Jurkat, Clone E6-1 (cell line): ENCODE measurements around the gene CEP152.

Experiments used
- DNase-seq: peaks from one replicate; pipeline ENCODE4 v3.0.0-alpha.2; 2011; ENCODE audit warnings: low read depth, low spot score
- H3K4me3 ChIP-seq: 2 replicates; pipeline ENCODE4 v1.5.1; 2011; ENCODE audit warnings: mild to moderate bottlenecking, low read length, control low read depth, moderate library complexity

CEP152 gene

DNA sequence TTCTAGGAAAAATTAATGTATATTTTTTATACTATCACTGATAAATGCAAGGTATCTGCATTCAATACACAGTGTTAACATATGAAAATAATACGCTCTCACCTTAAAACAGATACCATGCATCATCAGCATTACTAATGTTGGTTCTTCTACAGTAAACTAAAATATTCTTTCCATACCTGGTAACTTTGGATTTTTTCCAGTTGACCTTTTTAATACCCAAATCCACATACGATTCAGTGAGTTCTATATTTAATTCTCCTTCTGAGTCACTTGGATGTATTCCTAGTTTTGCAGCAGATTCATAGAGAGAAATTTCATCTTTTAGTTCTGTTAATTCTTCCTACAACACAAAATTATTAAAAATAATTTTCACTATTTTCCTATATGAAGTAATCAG, 29.9 kb downstream of the CEP152 start:
- no peak overlapping the region for H3K4me3 ChIP-seq
- no peak for DNase-seq

DNA sequence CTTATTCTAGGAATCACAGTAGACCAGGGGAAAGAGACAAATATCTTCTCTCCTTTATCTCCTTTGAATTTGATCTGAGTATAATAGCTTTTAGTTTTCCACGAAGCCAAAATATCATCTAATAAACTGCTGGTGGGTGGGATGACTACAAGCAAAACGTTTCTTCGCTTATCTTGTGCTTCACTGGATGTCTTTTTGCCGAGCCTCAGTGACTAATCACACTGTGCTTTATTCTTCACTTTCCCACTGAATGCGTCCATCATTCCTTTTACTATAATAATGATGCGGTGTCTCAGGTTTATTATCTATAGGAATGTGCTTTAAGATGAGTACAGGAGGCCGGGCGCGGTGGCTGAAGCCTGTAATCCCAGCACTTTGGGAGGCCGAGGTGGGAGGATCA, 32.5 kb downstream of the CEP152 start:
- H3K4me3 ChIP-seq, result no peak overlapping the region
- DNase-seq, result no peak

DNA sequence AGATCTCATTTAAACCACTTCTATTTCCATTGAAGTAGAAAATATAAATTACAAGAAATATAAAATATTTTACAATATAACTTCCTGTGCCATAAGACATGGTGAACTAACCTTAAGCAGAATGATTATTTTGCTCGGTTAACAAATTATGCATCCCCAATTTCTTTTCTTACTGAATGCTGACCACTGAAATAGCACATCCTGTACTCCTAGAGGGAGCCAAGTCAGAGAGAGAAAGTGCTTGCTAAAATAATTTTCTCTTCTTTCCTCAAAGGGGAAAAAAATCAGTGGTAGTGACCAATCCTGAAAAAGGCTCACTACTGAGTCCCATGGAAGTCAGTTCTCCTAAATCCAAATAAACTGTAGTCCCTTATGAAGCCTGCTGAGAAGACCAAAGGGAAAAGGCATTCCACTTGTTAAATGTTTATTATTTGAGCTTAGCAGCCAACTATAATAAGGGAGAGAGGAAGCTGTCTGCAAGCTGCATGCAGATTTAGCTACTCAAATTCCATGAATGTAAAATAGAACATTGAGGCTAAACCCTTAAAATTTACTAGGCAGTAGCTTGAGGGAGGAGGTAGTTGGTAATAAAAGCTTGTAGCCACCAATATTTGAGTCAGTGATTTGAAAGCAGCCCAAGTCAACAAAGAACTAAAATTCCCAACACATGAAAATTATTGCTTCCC, 33.1 kb downstream of the CEP152 start:
- H3K4me3 ChIP-seq, result no peak overlapping the region
- DNase-seq, result no peak

DNA sequence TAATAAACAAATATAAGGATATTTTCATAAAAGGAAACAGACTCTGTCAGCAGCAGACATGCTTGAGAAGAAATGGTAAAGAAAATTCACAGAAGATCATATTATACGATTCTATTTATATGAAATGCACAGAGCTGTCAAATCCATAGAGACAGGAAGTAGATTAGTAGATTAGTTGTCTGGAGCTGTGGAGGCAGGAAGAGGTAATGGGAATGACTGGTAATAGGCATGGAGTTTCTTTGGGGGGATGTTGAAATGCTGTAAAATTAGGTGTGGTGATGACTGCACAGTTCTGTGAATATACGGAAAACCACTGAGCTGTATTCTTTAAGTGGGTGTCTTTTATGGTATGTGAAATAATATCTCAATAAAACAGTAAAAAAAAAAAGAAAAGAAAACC, 35.3 kb downstream of the CEP152 start:
- no peak overlapping the region for H3K4me3 ChIP-seq
- DNase-seq, result no peak

DNA sequence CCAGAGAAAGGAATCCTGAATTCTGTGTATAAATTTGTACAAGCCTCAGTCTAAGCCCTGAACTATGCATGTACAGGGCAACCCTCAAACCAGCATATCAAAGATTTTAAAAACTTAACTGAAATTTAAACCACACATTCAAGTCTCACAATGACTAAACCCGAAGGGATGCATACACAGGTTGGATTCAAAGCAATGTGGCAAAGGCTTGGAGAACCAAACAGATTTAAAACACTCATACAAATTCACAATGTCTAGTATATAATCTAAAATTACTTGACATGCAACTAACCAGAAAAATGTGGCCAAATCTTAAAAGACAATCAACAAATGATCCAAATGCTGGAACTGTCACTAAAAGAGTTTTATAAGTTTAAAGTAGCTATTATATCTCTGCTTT, 36.4 kb downstream of the CEP152 start:
- DNase-seq, result no peak
- no peak overlapping the region for H3K4me3 ChIP-seq

DNA sequence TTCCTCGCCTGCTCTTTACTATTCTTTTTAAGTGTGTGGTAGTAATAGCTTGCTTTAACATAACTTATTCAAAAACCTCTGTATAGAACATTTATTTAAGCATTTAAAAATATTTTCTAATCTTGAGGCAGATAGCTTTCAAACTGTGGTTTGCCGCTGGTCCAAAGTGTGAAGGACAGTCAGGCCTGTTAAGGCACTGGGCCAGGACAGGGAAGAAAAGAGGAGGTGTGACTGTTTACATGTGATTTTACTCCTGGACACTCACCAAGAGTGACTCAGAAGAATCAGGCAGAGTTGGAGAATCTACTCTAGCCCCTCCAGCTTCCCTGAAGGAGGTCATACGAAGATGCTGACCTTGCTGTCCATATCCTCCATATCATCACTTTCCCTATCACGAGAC, 44.7 kb downstream of the CEP152 start:
- no peak overlapping the region for H3K4me3 ChIP-seq
- DNase-seq, result no peak

DNA sequence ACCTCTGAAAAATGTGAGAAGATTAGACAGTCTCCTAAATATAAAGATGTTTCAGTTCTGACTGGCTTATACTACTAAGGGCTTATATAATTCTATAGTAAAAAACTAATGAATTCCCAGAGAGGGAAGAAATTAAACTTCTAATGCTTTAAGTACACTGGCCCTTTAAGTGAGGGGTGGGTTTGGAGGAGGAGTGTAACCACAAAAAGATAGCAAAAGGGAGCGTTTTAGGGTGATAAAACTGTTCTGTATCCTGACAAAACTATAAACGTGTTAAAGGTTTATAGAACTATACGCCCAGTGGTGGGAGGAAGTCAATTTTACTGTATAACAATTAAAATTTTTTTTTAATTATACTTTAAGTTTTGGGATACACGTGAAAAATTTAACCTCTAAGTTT, 45.8 kb downstream of the CEP152 start:
- no peak for DNase-seq
- H3K4me3 ChIP-seq, result no peak overlapping the region

DNA sequence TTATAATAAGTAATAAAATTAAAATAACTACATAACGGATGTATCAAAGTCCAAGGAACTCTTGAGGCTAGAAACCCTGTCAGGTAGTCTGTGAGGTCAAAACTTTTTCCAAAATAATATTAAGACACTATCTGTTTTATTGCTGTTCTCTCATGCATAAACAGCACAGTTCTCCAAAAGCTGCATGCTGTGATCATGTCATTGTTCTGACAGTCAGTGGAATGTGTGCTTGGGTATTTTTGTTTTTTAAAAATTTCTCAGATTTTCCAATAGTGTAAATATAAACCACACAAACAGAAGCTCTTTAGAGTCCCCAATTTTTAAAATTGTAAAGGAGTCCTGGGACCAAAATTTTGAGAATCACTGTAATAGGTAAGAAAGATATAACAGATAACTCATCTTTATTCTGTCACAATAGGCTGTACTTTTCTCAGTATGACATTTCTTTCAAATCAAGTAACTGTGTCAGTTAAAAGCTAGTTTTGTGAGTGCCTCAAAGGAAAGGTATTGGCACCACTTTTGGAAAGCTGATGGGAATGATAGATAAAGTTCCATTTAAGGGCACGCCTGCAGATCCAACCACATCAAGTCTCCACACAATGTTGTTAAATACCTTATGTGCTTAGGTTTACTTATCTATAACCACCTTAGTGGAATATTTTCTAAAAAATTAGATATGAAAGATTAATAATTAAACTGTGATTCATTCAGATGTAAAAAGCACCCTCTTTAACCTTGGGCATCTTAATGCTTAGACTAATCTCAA, 49.3 kb downstream of the CEP152 start:
- H3K4me3 ChIP-seq, result no peak overlapping the region
- no peak for DNase-seq

DNA sequence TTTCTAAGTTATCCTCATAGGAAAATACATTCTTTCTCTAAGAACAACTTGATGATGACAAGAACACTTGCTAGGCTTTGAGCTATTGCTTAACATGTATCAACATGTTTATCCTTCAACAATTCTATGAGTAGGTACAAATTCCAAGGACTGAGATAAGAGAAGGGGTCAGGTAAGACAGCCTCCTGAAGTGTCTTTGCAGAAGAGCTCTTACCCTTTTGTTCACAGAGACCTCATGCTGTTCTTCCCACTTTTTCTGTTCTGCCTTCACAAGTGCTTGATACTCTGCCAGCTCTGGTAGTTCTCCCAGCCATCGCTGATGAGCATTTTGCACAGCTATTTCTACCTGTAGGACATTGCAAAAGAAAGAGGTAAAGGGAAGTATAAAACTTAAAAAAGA, 50.9 kb downstream of the CEP152 start:
- no peak for DNase-seq

DNA sequence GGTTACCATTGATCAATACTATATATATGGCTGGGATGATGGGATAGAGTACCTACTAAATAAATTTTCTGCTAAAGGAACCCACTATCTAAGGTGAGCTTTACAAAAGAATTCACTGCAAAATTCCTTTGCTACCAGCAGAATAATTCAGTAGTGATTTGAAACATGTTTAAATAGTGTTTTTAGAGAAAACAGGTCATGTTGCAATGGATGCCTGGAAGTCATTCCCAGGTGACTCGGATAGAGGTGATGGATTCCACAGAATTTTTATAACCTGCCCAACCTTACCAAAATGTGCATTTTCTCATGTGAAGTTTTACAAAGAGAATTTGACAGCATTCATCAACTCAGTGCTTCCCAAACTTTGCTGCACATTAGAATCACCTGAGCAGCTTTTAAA, 53.2 kb downstream of the CEP152 start:
- no peak for DNase-seq
- no peak overlapping the region for H3K4me3 ChIP-seq

More for the DNA sequence above, 50.9 kb downstream of the CEP152 start:
- no peak overlapping the region for H3K4me3 ChIP-seq

DNA sequence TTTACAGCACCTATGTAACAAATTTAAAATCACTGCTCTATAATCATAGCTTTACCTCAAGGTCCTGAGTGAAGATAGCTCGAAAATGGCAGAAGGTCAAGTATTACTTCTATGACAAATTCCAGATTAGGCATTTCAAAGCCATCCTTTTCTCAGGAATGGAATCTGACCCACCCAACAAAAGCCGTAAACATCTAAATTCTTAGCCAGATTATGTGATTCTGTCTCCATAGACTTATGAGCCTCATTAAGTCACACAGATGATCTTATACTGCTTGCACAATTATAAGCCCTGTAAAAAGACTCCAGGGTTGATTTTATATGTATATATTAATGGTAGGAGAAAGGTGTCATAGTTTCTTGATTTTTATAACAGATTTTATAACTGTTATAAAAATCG, 56.9 kb downstream of the CEP152 start:
- H3K4me3 ChIP-seq, result no peak overlapping the region
- no peak for DNase-seq

DNA sequence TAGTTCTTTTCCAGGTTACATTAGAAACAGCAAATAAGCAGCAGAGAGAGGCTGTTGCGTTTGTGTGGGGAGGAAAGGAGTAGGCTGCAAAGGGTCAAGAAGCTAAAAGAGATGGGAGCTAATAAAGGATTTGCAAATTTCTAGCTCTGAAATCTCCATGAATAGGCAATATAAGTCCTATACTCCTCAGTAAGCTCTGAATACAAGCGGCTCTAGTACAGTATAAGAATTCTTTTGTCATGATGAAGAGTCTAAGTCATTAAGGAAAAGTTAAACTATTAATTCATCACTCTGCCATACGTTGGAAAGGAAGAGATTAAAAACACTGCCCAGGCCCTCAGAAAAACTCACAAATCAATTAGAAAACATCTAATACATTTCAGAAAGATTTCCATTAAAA, 59.3 kb downstream of the CEP152 start:
- no peak overlapping the region for H3K4me3 ChIP-seq
- DNase-seq, result no peak

DNA sequence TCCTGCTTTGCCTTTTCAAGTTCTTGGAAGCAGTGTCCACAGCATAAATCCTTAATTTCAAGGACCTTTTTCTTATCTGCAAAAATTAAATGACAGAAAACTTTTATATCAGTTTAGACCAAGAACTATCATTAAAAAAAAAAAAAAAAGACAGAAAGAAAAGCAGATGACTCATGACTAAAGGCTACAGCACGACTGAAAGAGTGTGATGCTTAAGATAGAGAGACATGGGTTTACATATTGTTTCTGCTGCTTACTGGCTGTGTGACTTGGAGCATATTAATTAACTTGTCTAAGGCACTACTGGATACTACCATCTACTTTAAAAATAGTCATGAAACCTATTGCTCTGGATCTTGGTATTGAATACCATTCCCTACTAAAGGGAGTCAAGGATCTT, 62.3 kb downstream of the CEP152 start:
- no peak for DNase-seq
- H3K4me3 ChIP-seq, result no peak overlapping the region

DNA sequence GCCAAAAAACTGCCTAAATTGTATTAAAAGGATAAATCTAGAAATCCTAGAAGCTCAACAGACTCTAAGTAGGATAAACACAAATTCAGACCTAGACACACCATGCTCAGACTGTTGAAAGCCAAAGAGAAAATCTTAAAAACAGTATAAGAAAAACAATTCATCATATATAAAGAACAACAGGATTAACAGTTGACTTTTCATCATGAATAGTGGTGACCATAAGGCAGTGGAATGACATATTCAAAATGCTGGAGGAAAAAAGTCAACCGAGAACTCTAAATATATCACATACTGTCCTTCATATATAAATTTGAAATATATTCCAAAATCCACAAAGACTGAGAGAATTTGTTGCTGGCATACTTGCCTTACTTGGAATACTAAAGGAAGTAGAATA, 77.3 kb downstream of the CEP152 start:
- DNase-seq, result no peak
- no peak overlapping the region for H3K4me3 ChIP-seq

DNA sequence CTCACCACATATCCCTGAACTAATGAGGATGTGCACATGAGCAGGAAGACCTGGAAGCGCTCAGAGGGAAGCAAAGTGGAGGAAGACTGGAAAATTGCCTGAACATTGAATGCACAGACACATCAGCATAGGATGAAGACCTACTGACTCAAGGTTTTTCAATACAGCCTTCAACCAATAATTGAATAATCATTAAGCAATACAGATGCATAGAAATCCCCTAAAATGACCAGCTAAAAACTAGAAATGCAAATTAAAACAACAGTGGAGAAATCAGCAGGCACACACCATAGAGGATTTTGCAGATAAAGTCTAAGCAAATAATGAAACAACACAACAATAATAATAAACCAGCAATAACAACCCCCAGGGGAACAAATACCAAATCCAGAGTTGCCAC, 80.4 kb downstream of the CEP152 start:
- no peak for DNase-seq

DNA sequence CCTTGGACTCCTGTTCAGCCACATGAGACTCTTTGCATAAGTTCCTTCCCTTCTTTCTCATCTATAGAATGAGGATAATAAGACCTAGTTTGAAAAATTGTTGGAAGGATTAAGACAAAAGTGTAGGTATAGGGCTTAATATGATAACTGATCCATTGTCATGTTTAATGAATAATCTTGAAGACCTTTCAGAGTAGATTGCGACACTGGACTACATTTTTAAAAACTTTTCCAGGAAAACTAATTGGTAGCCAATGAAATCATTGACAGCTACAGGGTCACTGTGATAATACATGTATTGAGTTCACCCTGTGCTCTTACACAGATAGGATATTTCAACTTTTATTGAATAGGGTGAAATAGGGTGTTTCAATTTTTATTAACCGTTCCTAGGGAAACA, 86.9 kb downstream of the CEP152 start:
- DNase-seq, result no peak
- H3K4me3 ChIP-seq, result no peak overlapping the region

More for the DNA sequence above, 80.4 kb downstream of the CEP152 start:
- H3K4me3 ChIP-seq, result no peak overlapping the region

DNA sequence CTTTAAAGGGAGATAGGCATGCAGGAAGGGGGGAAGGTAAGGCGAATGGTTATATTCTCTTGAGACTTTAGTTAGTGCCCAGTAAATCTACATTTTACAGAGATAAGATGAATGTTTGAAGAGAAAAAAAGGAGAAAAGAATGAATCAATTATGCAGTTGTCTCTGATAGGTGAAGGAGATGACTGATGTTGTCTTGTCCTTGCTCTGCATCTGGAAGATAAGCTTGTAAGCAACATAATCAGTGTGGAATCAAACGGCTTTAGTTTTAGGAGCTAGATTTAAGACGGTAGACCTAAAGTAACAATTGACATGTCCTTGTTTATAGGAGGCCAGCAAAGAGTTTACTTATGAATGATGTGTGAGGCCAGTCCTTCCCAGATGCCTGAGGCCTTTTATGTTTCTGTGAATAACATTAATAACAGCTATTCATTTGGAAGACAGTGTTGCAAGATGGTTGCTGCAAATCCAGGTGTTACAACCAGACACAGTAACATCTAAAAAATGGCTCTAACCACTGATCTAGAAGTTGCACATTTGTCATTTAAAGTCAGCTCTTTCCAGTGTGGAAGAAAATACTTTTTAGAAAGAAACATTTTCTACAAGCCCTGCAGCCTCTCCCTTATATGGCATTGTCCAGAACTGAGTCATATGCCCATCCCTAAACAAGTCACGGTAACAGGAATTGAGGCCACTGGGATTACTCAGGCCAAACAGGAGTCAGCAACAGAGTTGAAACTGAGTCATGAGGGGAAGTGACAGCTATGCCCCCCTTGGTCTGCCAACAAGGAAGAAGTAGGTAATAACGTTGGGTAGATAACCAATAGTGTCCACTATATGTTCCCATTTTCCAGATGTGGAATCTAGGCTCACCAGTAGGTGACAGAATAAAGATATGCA, 87.9 kb downstream of the CEP152 start:
- no peak for DNase-seq
- no peak overlapping the region for H3K4me3 ChIP-seq

DNA sequence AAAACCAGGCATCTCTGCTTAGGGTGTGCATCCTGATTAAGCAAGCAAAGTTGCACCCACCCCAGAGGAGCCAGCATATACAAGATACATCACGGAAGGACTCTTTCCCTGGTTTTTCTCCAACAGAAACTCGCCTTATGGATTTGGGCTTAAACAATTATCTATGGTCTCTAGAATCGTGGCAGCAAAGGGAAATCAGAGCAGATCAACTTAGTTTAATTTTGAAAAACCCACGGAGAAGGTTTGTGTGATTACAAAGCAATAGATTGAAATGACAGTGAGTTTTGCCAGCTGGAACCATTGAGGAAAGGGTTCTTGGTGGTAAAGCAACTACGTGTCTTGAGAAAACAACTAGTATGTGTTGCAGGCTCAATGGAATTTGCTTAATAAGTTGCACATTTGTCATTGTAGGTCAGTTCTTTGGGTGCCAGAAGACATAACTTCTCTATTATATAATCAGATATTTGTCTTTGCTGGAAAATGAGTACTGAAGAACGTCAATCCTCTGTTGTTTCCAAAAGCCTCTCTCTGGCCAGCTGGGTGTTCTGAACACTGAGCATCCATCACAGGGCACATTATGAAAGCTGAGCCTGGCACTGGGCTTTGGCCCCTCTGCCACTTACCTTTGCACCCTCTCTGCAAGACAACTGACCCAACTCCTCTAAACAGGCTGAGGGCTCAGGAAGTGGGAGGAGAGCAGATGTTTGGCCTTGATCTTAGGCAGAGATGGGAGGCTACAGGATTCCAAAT, 89.6 kb downstream of the CEP152 start:
- no peak overlapping the region for H3K4me3 ChIP-seq
- DNase-seq, result no peak

DNA sequence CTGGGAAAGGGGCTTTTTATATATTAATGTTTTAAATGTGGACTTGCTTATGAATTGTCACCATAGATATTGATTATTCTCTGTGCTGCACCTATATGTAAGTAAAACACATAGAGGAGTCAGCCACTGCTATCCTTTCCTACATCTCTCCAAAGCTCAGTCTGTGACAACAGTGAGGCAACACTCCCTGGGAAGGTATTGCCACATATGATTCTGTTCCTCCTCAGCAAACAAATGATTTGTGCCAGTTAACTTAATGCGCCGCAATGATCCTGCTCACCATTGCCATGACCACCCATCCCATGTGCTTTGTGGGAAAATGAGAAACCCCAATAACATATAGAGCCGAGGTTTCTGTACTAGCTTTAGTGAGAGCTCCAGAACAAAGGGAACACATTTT, 90.2 kb downstream of the CEP152 start:
- no peak for DNase-seq
- no peak overlapping the region for H3K4me3 ChIP-seq
